SK-N-SH treated with all-trans-retinoic acid at 6 μM for 48 hours (cell line): ENCODE data around the gene TTC23L.

ENCODE experiments used
- ATAC-seq: fragments of 200-7000 bp; cut with Tn5 transposase; 3 replicates; pipeline ENCODE4 v1.9.1; 2020; ENCODE audit warnings: mild to moderate bottlenecking, moderate library complexity
- ARNTL ChIP-seq: fragments of 450-650 bp; formaldehyde crosslinking; IDR thresholded peaks from 2 replicates; pipeline ENCODE4 v1.5.0; 2020; ENCODE audit warnings: low read depth, mild to moderate bottlenecking, moderate library complexity, borderline replicate concordance
- BACH2 ChIP-seq: fragments of 250-450 bp; sonication (Bioruptor Pico); IDR thresholded peaks from 2 replicates; pipeline ENCODE4 v1.9.0; 2021; ENCODE audit warnings: mild to moderate bottlenecking, borderline replicate concordance
- CSDC2 ChIP-seq: fragments of 250-450 bp; sonication (Bioruptor Pico); IDR thresholded peaks from 2 replicates; pipeline ENCODE4 v1.5.0; 2020; ENCODE audit warnings: mild to moderate bottlenecking, moderate library complexity
- ESRRG ChIP-seq: fragments of 250-450 bp; sonication (Bioruptor Pico); IDR thresholded peaks from 2 replicates; pipeline ENCODE4 v1.6.1; 2021; ENCODE audit warnings: mild to moderate bottlenecking
- ISL1 ChIP-seq: fragments of 250-450 bp; sonication (Bioruptor Pico); IDR thresholded peaks from 2 replicates; pipeline ENCODE4 v2.1.2; 2022; ENCODE audit warnings: mild to moderate bottlenecking, moderate library complexity
- POU6F1 ChIP-seq: fragments of 250-450 bp; sonication (Bioruptor Pico); IDR thresholded peaks from 2 replicates; pipeline ENCODE4 v1.8.0; 2021; ENCODE audit warnings: low read depth, mild to moderate bottlenecking, moderate library complexity, borderline replicate concordance
- PPARA ChIP-seq: fragments of 250-450 bp; sonication (Bioruptor Pico); IDR thresholded peaks from 2 replicates; pipeline ENCODE4 v1.5.0; 2020; ENCODE audit warnings: mild to moderate bottlenecking, borderline replicate concordance
- RARB ChIP-seq: fragments of 250-450 bp; sonication (Bioruptor Pico); IDR thresholded peaks from 2 replicates; pipeline ENCODE4 v1.8.0; 2021; ENCODE audit warnings: mild to moderate bottlenecking, moderate library complexity
- SNAI2 ChIP-seq: fragments of 250-450 bp; sonication (Bioruptor Pico); IDR thresholded peaks from 2 replicates; pipeline ENCODE4 v1.5.0; 2020; ENCODE audit warnings: mild to moderate bottlenecking, moderate library complexity
- TCF4 ChIP-seq: fragments of 250-450 bp; sonication (Bioruptor Pico); IDR thresholded peaks from 2 replicates; pipeline ENCODE4 v1.8.0; 2021; ENCODE audit warnings: mild to moderate bottlenecking, moderate library complexity, borderline replicate concordance
- TOX ChIP-seq: fragments of 250-450 bp; sonication (Bioruptor Pico); IDR thresholded peaks from 2 replicates; pipeline ENCODE4 v1.8.0; 2021; ENCODE audit warnings: mild to moderate bottlenecking, moderate library complexity, borderline replicate concordance
- ZFP30 ChIP-seq: fragments of 450-650 bp; formaldehyde crosslinking; IDR thresholded peaks from 2 replicates; pipeline ENCODE4 v1.5.0; 2022; ENCODE audit warnings: mild to moderate bottlenecking, moderate library complexity
- ZNF565 ChIP-seq: fragments of 450-650 bp; formaldehyde crosslinking; conservative IDR thresholded peaks from 2 replicates; pipeline ENCODE4 v1.5.0; 2020; ENCODE audit warnings: low read depth, mild to moderate bottlenecking, moderate library complexity
- ZNF70 ChIP-seq: fragments of 450-650 bp; formaldehyde crosslinking; IDR thresholded peaks from 2 replicates; pipeline ENCODE4 v1.5.0; 2020; ENCODE audit warnings: mild to moderate bottlenecking, moderate library complexity
- ZNF8 ChIP-seq: fragments of 450-650 bp; formaldehyde crosslinking; IDR thresholded peaks from 2 replicates; pipeline ENCODE4 v1.5.0; 2020; ENCODE audit warnings: mild to moderate bottlenecking, moderate library complexity
- TF ChIP-seq, protein P1 (sequence below): fragments of 250-450 bp; sonication (Bioruptor Pico); IDR thresholded peaks from 2 replicates; pipeline ENCODE4 v1.8.0; 2020; ENCODE audit warnings: mild to moderate bottlenecking, moderate library complexity, borderline replicate concordance
- TF ChIP-seq, protein P2 (sequence below): fragments of 250-450 bp; sonication (Bioruptor Pico); IDR thresholded peaks from 2 replicates; pipeline ENCODE4 v1.5.1; 2020; ENCODE audit warnings: low read depth, mild to moderate bottlenecking, moderate library complexity
- TF ChIP-seq, protein P3 (sequence below): fragments of 250-450 bp; sonication (Bioruptor Pico); IDR thresholded peaks from 2 replicates; pipeline ENCODE4 v1.5.1; 2021; ENCODE audit warnings: mild to moderate bottlenecking, moderate library complexity

TTC23L gene

GRCh38 chr5:34847056-34847455 is 8.1 kb downstream of the TTC23L start:
- no peak for TF ChIP-seq TCF4 (CRISPR knock-in tag)
- TF ChIP-seq PPARA (CRISPR knock-in tag): no peak
- no peak for TF ChIP-seq ISL1 (CRISPR knock-in tag)
- no peak for TF ChIP-seq RARB
- TF ChIP-seq, protein P1, sequence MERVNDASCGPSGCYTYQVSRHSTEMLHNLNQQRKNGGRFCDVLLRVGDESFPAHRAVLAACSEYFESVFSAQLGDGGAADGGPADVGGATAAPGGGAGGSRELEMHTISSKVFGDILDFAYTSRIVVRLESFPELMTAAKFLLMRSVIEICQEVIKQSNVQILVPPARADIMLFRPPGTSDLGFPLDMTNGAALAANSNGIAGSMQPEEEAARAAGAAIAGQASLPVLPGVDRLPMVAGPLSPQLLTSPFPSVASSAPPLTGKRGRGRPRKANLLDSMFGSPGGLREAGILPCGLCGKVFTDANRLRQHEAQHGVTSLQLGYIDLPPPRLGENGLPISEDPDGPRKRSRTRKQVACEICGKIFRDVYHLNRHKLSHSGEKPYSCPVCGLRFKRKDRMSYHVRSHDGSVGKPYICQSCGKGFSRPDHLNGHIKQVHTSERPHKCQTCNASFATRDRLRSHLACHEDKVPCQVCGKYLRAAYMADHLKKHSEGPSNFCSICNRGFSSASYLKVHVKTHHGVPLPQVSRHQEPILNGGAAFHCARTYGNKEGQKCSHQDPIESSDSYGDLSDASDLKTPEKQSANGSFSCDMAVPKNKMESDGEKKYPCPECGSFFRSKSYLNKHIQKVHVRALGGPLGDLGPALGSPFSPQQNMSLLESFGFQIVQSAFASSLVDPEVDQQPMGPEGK (CRISPR knock-in tag): no peak
- TF ChIP-seq, protein P2, sequence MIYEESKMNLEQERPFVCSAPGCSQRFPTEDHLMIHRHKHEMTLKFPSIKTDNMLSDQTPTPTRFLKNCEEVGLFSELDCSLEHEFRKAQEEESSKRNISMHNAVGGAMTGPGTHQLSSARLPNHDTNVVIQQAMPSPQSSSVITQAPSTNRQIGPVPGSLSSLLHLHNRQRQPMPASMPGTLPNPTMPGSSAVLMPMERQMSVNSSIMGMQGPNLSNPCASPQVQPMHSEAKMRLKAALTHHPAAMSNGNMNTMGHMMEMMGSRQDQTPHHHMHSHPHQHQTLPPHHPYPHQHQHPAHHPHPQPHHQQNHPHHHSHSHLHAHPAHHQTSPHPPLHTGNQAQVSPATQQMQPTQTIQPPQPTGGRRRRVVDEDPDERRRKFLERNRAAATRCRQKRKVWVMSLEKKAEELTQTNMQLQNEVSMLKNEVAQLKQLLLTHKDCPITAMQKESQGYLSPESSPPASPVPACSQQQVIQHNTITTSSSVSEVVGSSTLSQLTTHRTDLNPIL: no peak
- TF ChIP-seq ESRRG (CRISPR knock-in tag): no peak
- no peak for TF ChIP-seq TOX (CRISPR knock-in tag)
- no peak for ATAC-seq

DNA sequence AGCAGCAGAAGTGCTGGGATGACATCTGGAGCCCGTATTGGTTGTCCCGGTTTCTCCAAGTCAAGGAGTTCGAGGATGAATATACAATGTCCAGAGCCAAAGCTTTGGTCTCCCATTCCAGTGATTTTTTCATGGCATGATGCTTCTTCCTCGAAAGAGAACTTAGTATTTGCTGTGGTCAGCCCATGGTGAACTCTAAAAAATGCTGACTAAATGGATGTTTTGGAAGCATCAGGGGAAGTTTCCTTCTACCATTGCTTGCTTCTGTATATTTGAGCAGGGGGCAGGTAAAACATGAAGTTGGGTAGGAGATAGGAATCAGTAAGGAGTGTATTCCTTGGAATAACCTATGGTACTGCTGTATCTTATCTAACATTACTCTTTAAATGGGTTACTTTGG is 8.6 kb downstream of the TTC23L start:
- no peak for ATAC-seq
- no peak for TF ChIP-seq PPARA (CRISPR knock-in tag)
- TF ChIP-seq POU6F1: no peak
- TF ChIP-seq ZNF8 (CRISPR knock-in tag): no peak
- no peak for TF ChIP-seq TCF4 (CRISPR knock-in tag)
- no peak for TF ChIP-seq SNAI2 (CRISPR knock-in tag)
- no peak for TF ChIP-seq CSDC2
- TF ChIP-seq, all 23 proteins: peak for 0

DNA sequence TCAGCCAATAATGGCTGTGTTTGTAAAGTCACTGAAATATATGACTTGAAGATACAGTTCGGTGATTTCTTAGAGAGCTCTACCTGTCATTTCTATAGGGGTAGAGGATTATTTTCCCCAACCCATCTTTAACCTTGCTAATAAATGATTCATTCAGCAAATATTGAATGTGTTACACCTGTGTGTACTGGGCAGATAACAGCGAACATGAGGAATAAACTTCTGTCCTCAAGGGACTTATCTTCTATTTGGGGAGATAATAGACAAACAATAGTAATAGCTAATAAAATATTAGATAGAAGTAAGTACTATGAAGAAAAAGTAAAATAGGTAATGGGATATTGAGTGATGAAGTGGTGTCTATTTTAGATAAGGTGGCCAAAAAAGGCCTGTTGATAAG is 9.3 kb downstream of the TTC23L start:
- ATAC-seq: no peak
- TF ChIP-seq, protein P3, sequence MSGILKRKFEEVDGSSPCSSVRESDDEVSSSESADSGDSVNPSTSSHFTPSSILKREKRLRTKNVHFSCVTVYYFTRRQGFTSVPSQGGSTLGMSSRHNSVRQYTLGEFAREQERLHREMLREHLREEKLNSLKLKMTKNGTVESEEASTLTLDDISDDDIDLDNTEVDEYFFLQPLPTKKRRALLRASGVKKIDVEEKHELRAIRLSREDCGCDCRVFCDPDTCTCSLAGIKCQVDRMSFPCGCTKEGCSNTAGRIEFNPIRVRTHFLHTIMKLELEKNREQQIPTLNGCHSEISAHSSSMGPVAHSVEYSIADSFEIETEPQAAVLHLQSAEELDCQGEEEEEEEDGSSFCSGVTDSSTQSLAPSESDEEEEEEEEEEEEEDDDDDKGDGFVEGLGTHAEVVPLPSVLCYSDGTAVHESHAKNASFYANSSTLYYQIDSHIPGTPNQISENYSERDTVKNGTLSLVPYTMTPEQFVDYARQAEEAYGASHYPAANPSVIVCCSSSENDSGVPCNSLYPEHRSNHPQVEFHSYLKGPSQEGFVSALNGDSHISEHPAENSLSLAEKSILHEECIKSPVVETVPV (CRISPR knock-in tag): no peak
- no peak for TF ChIP-seq TOX (CRISPR knock-in tag)
- no peak for TF ChIP-seq ZFP30 (CRISPR knock-in tag)

GRCh38 chr5:34849253-34849652 is 10.3 kb downstream of the TTC23L start:
- no peak for TF ChIP-seq BACH2 (CRISPR knock-in tag)
- no peak for TF ChIP-seq ZNF70 (CRISPR knock-in tag)
- no peak for TF ChIP-seq CSDC2
- no peak for TF ChIP-seq ARNTL
- TF ChIP-seq ISL1 (CRISPR knock-in tag): no peak
- TF ChIP-seq, protein P1 (CRISPR knock-in tag): no peak
- TF ChIP-seq, protein P2: no peak
- no peak for TF ChIP-seq TCF4 (CRISPR knock-in tag)
- no peak for TF ChIP-seq ZNF8 (CRISPR knock-in tag)
- TF ChIP-seq ESRRG (CRISPR knock-in tag): no peak
- no peak for TF ChIP-seq RARB
- TF ChIP-seq ZNF565 (CRISPR knock-in tag): no peak
- ATAC-seq: no peak
